Trophoblast cell (in vitro differentiated cells and primary cell): ENCODE data around the gene SERPINI2.
A peak's percentile ranks its signal among the peaks of the same experiment; 100 is the strongest.

Experiments
- DNase-seq, 2 donors: peaks; one replicate each; pipeline ENCODE4 v3.0.0-alpha.2; 2016
- H2AFZ ChIP-seq: 2 replicates; pipeline ENCODE4 v1.6.1; 2013; ENCODE audit warnings: low read length, moderate library complexity, mild to moderate bottlenecking; ENCODE audit not compliant: insufficient read depth, poor library complexity
- H2AK5ac ChIP-seq: 2 replicates; pipeline ENCODE4 v1.6.1; 2013; ENCODE audit warnings: mild to moderate bottlenecking, low read length
- H2BK120ac ChIP-seq: 2 replicates; pipeline ENCODE4 v1.6.1; 2013; ENCODE audit warnings: low read length, mild to moderate bottlenecking, moderate library complexity; ENCODE audit not compliant: insufficient read depth, poor library complexity
- H2BK12ac ChIP-seq: 2 replicates; pipeline ENCODE4 v1.6.1; 2013; ENCODE audit warnings: mild to moderate bottlenecking, low read length, moderate library complexity
- H2BK5ac ChIP-seq: 2 replicates; pipeline ENCODE4 v1.6.1; 2013; ENCODE audit warnings: low read length, low read depth, moderate library complexity, mild to moderate bottlenecking; ENCODE audit not compliant: poor library complexity
- H3K14ac ChIP-seq: 2 replicates; pipeline ENCODE4 v1.6.1; 2013; ENCODE audit warnings: mild to moderate bottlenecking, low read length
- H3K18ac ChIP-seq: 2 replicates; pipeline ENCODE4 v1.6.1; 2013; ENCODE audit warnings: mild to moderate bottlenecking, low read length
- H3K23ac ChIP-seq: 2 replicates; pipeline ENCODE4 v1.6.1; 2013; ENCODE audit warnings: low read length
- H3K27ac ChIP-seq: 2 replicates; pipeline ENCODE4 v1.5.1; 2013; ENCODE audit warnings: low read depth, mild to moderate bottlenecking, inconsistent platforms, low read length, moderate library complexity
- H3K27me3 ChIP-seq: 2 replicates; pipeline ENCODE4 v1.6.1; 2013; ENCODE audit warnings: inconsistent platforms, mild to moderate bottlenecking, low read length, moderate library complexity; ENCODE audit not compliant: insufficient read depth
- H3K36me3 ChIP-seq, 2 experiments: 1 replicate in 1 of 2; 2 replicates in 1 of 2; pipeline ENCODE4 v1.6.1; 2013; ENCODE audit warnings: low read length in 2 of 2, mild to moderate bottlenecking in 2 of 2, moderate library complexity in 1 of 2; ENCODE audit not compliant: insufficient read depth in 2 of 2, control insufficient read depth in 1 of 2
- H3K4ac ChIP-seq: 2 replicates; pipeline ENCODE4 v1.6.1; 2013; ENCODE audit warnings: low read depth, mild to moderate bottlenecking, low read length, moderate library complexity
- H3K4me1 ChIP-seq, 2 experiments: 1 replicate in 1 of 2; 2 replicates in 1 of 2; pipeline ENCODE4 v1.6.1; 2013; ENCODE audit warnings: low read length in 2 of 2, mild to moderate bottlenecking in 2 of 2, moderate library complexity in 1 of 2; ENCODE audit not compliant: insufficient read depth in 2 of 2, control insufficient read depth in 1 of 2
- H3K4me2 ChIP-seq: 2 replicates; pipeline ENCODE4 v1.6.1; 2013; ENCODE audit warnings: inconsistent platforms, mild to moderate bottlenecking, low read length, moderate library complexity
- H3K4me3 ChIP-seq: 2 replicates; pipeline ENCODE4 v1.5.1; 2013; ENCODE audit warnings: mild to moderate bottlenecking, low read depth, low read length, inconsistent platforms
- H3K79me1 ChIP-seq: one replicate; pipeline ENCODE4 v1.6.1; 2013; ENCODE audit warnings: low read length
- H3K79me2 ChIP-seq: 2 replicates; pipeline ENCODE4 v1.6.1; 2013; ENCODE audit warnings: low read length, mild to moderate bottlenecking; ENCODE audit not compliant: control insufficient read depth, insufficient read depth, poor library complexity
- H3K9ac ChIP-seq: 2 replicates; pipeline ENCODE4 v1.6.1; 2013; ENCODE audit warnings: mild to moderate bottlenecking, low read length
- H3K9me3 ChIP-seq: 2 replicates; pipeline ENCODE4 v1.6.1; 2013; ENCODE audit warnings: low read depth, mild to moderate bottlenecking, control low read depth, inconsistent platforms, low read length; ENCODE audit not compliant: insufficient read depth
- H4K12ac ChIP-seq: 2 replicates; pipeline ENCODE4 v1.6.1; 2013; ENCODE audit warnings: low read depth, mild to moderate bottlenecking, low read length, moderate library complexity
- H4K8ac ChIP-seq: 2 replicates; pipeline ENCODE4 v1.6.1; 2013; ENCODE audit warnings: low read depth, mild to moderate bottlenecking, low read length, moderate library complexity
- H4K91ac ChIP-seq: one replicate; pipeline ENCODE4 v1.6.1; 2013; ENCODE audit warnings: low read depth, mild to moderate bottlenecking, low read length, moderate library complexity
- WGBS: extraction: QIAGEN DNeasy Blood & Tissue Kit; methylation state at CpG from one replicate; pipeline ENCODE4 v1.1.7; 2013; ENCODE audit warnings: missing lambda C conversion rate; ENCODE audit not compliant: insufficient read length, insufficient coverage; ENCODE audit errors: extremely low coverage; 5-methylcytosine and 5-hydroxymethylcytosine counted together

SERPINI2 gene

GRCh38 chr3:167409611-167410010 is 64.2 kb downstream of the SERPINI2 start:
- no peaks in the 10 kb centered on the region for H3K27me3 ChIP-seq
- H3K36me3 ChIP-seq: no peaks in the 10 kb centered on the region
- no peaks in the 10 kb centered on the region for H3K9me3 ChIP-seq
- no peak overlapping the region for H3K4me3 ChIP-seq
- H4K8ac ChIP-seq: no peak overlapping the region
- H2AFZ ChIP-seq: no peak overlapping the region
- H3K4me2 ChIP-seq: no peak overlapping the region
- H2AK5ac ChIP-seq: no peak overlapping the region
- no peak overlapping the region for H2BK120ac ChIP-seq
- H2BK5ac ChIP-seq: no peak overlapping the region
- no peak overlapping the region for H3K4ac ChIP-seq
- WGBS: no CpG with 5 or more reads among the region's 1 CpG
- H3K27ac ChIP-seq: no peak overlapping the region
- no peaks in the 10 kb centered on the region for H3K79me2 ChIP-seq
- H3K79me1 ChIP-seq: no peaks in the 10 kb centered on the region
- no peak overlapping the region for H4K91ac ChIP-seq
- no peak overlapping the region for H2BK12ac ChIP-seq
- no peak overlapping the region for H3K9ac ChIP-seq
- no peak overlapping the region for H4K12ac ChIP-seq
- DNase-seq: no peak
- no peak overlapping the region for H3K14ac ChIP-seq
- no peak overlapping the region for H3K18ac ChIP-seq
- no peak overlapping the region for H3K23ac ChIP-seq
- H3K4me1 ChIP-seq: no peaks in the 10 kb centered on the region

DNA sequence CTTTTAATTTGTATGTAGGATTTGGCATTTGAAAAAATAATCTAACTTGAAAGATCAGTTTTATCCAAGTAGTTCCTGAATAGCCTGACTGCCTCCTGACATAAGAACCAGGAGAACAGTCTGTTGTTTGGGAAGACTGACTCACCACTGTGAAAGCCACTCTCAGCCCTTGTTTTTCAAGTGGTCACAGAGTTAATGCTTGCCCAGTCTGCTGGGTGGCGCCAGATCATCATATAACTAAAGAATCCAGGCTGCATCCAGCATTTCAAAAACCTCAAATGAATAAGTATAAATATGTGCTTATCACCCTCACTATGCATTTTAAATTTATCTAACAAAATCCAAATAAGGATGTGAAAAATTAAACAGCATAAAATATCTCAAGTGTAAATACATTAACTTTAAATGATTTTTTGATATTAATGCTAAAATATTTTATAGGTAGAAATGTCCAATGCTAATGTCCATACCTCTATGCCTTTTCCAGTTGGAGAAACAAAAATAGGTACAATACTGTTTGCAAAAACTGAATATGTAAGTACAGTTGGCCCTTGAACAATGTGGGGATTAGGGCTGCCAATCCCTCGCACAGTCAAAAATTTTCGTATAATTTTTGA is 66.9 kb downstream of the SERPINI2 start:
- no peak overlapping the region for H3K9ac ChIP-seq
- H3K27ac ChIP-seq: no peak overlapping the region
- H3K4me1 ChIP-seq: no peaks in the 10 kb centered on the region
- H3K4ac ChIP-seq: no peak overlapping the region
- no peak overlapping the region for H4K8ac ChIP-seq
- H3K79me1 ChIP-seq: no peaks in the 10 kb centered on the region
- no peak overlapping the region for H3K4me3 ChIP-seq
- WGBS: no CpG with 5 or more reads among the region's 3 CpGs
- no peak overlapping the region for H2AK5ac ChIP-seq
- no peak overlapping the region for H4K12ac ChIP-seq
- H3K23ac ChIP-seq: no peak overlapping the region
- no peak overlapping the region for H3K4me2 ChIP-seq
- H3K79me2 ChIP-seq: no peaks in the 10 kb centered on the region
- H3K27me3 ChIP-seq: no peaks in the 10 kb centered on the region
- H3K36me3 ChIP-seq: no peaks in the 10 kb centered on the region
- H2AFZ ChIP-seq: no peak overlapping the region
- peak; percentile 40 to 69 for DNase-seq
- H4K91ac ChIP-seq: no peak overlapping the region
- no peak overlapping the region for H2BK120ac ChIP-seq
- H3K14ac ChIP-seq: no peak overlapping the region
- H3K9me3 ChIP-seq: no peaks in the 10 kb centered on the region
- no peak overlapping the region for H3K18ac ChIP-seq
- no peak overlapping the region for H2BK12ac ChIP-seq
- H2BK5ac ChIP-seq: no peak overlapping the region

- H3K27me3 ChIP-seq: no peaks in the 10 kb centered on the region
- no peak overlapping the region for H2BK120ac ChIP-seq
- no peaks in the 10 kb centered on the region for H3K79me2 ChIP-seq
- H4K12ac ChIP-seq: no peak overlapping the region
- no peak overlapping the region for H3K4me3 ChIP-seq
- H3K4ac ChIP-seq: no peak overlapping the region
- H4K91ac ChIP-seq: no peak overlapping the region
- H3K23ac ChIP-seq: no peak overlapping the region
- no peaks in the 10 kb centered on the region for H3K4me1 ChIP-seq
- H3K9ac ChIP-seq: no peak overlapping the region
- H2BK12ac ChIP-seq: no peak overlapping the region
- H4K8ac ChIP-seq: no peak overlapping the region
- H3K79me1 ChIP-seq: no peaks in the 10 kb centered on the region
- DNase-seq: no peak
- H2AFZ ChIP-seq: no peak overlapping the region
- no peak overlapping the region for H3K14ac ChIP-seq
- H2AK5ac ChIP-seq: no peak overlapping the region
- no peak overlapping the region for H2BK5ac ChIP-seq
- no peaks in the 10 kb centered on the region for H3K9me3 ChIP-seq
- H3K27ac ChIP-seq: no peak overlapping the region
- WGBS: no CpG with 5 or more reads among the region's 1 CpG
- no peak overlapping the region for H3K18ac ChIP-seq
- no peak overlapping the region for H3K4me2 ChIP-seq
- no peaks in the 10 kb centered on the region for H3K36me3 ChIP-seq
Measured at GRCh38 chr3:167397826-167398225, 76.0 kb downstream of the SERPINI2 start.

DNA sequence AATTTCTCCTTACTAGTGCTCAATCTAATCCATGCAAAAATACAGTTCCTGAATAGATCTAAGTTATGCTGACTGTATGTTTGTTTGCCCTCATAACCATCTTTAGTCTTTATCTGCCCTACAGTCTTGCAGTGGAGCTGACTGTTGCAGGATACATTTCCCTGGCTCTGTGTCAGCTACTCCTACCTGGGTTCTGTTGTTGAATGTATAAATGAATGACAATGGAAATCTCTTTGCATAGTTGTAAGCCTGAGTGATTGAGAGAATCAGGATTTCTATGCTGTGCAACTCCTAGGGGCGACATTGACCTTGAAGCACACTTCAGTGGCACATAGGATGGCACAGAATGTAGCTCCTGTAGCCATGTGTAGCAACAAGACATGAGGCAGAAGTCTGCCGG is 77.8 kb downstream of the SERPINI2 start:
- Histone ChIP-seq H3K9ac (no peak overlapping the region), H3K4me2 (no peak overlapping the region), H4K91ac (no peak overlapping the region), H3K9me3 (no peaks in the 10 kb centered on the region), H3K36me3 (no peaks in the 10 kb centered on the region), H2BK5ac (no peak overlapping the region), H3K27me3 (no peaks in the 10 kb centered on the region), H3K23ac (no peak overlapping the region), H4K8ac (no peak overlapping the region), H2BK12ac (no peak overlapping the region), H3K14ac (no peak overlapping the region), H3K4me1 (no peaks in the 10 kb centered on the region), H3K4me3 (no peak overlapping the region), H2AFZ (no peak overlapping the region), H2AK5ac (no peak overlapping the region), H3K79me1 (no peaks in the 10 kb centered on the region), H3K79me2 (no peaks in the 10 kb centered on the region), H2BK120ac (no peak overlapping the region), H3K18ac (no peak overlapping the region), H4K12ac (no peak overlapping the region), H3K27ac (no peak overlapping the region), H3K4ac (no peak overlapping the region)
- no CpG with 5 or more reads among the region's 2 CpGs for WGBS
- no peak for DNase-seq
